Cardiac fibroblast (primary cell): ENCODE measurements around the gene RRBP1.

Source experiments
- DNase-seq, 2 donors: peaks; one replicate each; pipeline versions ENCODE4 v3.0.0 to v3.0.0-alpha.2; 2010; ENCODE audit warnings: low read depth in 2 of 2
- H3K4me3 ChIP-seq, 2 donors: replicated peaks in 1 of 2; 1 replicate in 1 of 2; 2 replicates in 1 of 2; pipeline ENCODE4 v1.5.1; 2011; ENCODE audit warnings: low read depth in 2 of 2, low read length in 2 of 2, mild to moderate bottlenecking in 2 of 2, moderate library complexity in 1 of 2
- CTCF ChIP-seq: IDR thresholded peaks from one replicate; pipeline ENCODE4 v1.5.1; 2011; ENCODE audit warnings: low read depth, mild to moderate bottlenecking, low read length, inconsistent platforms

Gene RRBP1

GRCh38 chr20:17671565-17671964, 10.5 kb downstream of the RRBP1 start:
- H3K4me3 ChIP-seq = no peak overlapping the region
- no peak for TF ChIP-seq CTCF
- no peak for DNase-seq

GRCh38 chr20:17671011-17671410, 11.0 kb downstream of the RRBP1 start:
- TF ChIP-seq CTCF = no peak
- no peak overlapping the region for H3K4me3 ChIP-seq
- no peak for DNase-seq

- no peak for TF ChIP-seq CTCF
- no peak overlapping the region for H3K4me3 ChIP-seq
- no peak for DNase-seq
These were observed 12.6 kb downstream of the RRBP1 start for GRCh38 chr20:17669306-17669931.

- no peak for DNase-seq
- TF ChIP-seq CTCF = no peak
- no peak overlapping the region for H3K4me3 ChIP-seq
These were observed 13.6 kb downstream of the RRBP1 start for GRCh38 chr20:17668432-17668831.

GRCh38 chr20:17667445-17667844, 14.6 kb downstream of the RRBP1 start:
- H3K4me3 ChIP-seq = no peak overlapping the region
- DNase-seq = no peak
- no peak for TF ChIP-seq CTCF

- no peak overlapping the region for H3K4me3 ChIP-seq
- DNase-seq = peak; percentile 69 to 70
- TF ChIP-seq CTCF = no peak
These were observed 15.6 kb downstream of the RRBP1 start for GRCh38 chr20:17666481-17666880.

- no peak for TF ChIP-seq CTCF
- DNase-seq = no peak
- no peak overlapping the region for H3K4me3 ChIP-seq
These were observed 16.3 kb downstream of the RRBP1 start for GRCh38 chr20:17665756-17666155.
